GM18502 (cell line): ENCODE data around the gene CPAMD8.
"Not testable (repeated sequence)": the region's sequence is repeated elsewhere in the genome, so short reads cannot be mapped to it uniquely, and the experiment has no call there.

Experiments
- ATAC-seq: cut with Tn5 transposase; IDR thresholded peaks from one replicate; pipeline ENCODE4 v1.9.1; 2021; ENCODE audit warnings: mild to moderate bottlenecking; ENCODE audit not compliant: unreplicated experiment, poor library complexity

Gene CPAMD8

DNA sequence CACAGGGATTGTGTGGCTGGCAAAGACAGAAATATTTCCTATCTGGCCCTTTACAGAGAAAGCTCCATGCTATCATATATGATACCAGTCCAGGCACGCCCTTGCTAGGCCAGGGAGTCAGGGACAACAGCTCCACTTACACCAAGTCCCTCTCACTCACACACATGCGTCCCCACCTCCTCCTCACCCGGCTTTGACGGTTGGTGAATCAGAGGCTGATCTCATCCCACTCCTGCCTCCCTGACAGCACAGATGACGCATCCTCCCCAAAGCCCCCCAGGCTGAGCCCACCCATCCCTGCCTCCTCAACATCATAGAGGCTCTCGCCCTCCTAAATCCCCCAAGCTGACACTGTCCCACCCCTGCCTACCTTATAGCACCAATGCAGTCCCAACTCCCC, 75.1 kb downstream of the CPAMD8 start:
- ATAC-seq, result no peak

DNA sequence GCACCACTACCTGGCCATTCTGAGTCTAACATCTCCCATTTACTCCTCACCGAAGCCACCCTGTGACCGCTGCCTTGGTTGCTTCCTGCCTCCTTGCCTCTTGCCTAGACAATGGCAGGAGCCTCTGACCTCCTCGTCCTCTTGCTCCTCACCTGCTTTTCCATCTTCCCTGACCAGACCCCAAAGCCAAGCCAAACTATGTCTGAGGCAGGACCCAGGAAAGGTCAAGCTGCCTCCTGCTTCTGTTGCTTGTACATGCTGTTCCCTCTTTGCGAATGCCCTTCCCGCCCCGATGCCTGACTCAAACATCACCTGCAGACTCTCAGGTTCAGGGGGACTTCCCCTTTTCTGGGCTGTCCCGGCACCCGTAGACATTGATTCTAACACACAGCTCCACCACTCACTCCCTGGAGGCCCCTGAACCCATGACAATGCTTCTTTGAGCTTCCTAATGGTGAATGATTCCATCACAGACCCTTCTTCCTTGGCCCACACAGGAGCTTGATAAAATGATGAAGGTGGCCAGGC, 77.0 kb downstream of the CPAMD8 start:
- ATAC-seq, result no peak

DNA sequence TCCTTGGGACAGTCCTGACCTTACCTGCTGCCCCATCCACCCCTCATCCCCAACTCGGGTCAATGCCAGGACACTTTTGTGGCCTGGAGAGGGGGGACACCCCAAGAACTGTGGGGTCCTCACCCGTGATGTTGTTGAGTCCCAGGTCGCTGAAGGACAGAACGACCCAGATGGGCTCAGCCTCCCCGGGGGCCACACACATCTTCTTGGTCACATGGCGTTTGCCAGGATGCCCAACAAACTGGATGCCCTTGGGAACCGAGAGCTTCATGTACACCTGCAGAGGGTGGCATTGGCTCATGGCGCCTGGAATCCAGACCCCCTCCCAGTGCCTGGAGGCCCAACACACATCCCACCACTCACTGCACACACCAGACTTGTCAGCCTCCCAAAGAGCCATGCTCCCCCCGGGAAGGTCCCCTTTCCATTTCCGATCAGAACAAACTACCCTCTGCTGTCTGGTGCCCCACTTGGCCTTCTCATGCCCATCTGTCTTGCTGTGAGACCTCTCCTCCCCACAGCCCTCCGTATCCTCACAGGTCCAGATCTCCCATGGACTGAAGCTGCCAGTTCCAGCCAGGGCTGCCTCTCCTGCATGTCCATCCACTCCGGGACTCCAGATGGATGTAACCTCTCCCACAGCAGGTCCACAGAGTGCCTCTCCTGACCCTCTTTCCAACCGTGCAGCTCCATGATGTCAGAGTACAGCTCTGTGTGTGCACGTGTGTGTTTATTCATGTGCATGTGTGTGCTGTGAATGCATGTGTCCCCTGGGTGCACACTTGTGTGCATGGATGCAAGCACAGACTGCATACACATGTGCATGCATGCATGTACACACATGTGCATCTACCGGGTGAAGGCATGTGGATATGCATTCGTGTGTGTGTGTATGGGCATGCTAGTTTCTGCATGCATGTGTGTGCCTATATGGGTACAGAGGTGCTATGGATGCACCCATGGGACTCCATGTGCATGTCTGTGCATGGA, 79.4 kb downstream of the CPAMD8 start:
- ATAC-seq, result no peak

DNA sequence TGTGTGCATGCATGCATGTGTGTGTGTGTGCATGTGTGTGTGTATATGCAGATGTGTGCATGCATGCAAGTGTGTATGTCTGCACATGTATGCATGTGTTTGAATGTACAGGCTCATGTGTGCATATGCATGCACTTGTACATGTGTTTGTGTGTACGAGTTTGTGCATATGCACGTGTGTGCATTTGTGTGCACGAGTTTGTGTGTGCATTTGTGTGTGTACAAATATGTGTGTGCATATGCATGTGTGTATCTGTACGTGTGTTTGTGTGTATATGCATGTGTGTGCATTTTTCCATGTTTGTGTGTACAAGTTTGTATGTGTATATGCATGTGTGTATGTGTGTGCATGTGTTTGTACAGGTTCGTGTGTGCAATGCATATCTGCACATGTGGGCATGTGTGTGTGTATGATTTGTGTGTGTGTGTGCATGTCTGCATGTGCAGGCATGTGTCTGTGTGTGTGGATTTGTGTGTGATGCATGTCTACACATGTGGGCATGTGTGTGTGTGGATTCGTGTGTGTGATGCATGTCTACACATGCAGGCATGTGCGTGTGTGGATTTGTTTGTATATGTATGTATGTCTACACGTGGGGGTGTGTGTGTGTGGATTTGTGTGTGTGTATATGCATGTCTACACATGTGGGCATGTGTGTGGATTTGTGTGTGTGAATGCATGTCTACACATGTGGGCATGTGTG, 80.7 kb downstream of the CPAMD8 start:
- no peak for ATAC-seq

DNA sequence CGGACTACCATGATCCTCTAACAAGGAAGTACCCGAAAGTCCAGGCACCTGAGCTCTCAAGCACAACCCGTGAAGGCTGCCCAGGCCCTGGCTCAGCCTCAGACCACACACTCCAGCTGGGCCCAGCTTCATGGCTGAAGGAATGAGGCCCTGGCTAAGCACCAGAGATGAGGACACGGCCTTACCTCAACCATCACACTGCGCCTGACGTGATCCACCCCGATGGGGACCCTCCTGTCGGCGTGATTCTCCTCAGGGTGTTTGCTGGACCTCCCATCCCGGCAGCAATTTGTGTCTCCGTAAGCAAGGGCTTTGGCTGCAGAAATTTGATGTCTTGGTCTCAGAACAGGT, 81.3 kb downstream of the CPAMD8 start:
- ATAC-seq, result no peak

DNA sequence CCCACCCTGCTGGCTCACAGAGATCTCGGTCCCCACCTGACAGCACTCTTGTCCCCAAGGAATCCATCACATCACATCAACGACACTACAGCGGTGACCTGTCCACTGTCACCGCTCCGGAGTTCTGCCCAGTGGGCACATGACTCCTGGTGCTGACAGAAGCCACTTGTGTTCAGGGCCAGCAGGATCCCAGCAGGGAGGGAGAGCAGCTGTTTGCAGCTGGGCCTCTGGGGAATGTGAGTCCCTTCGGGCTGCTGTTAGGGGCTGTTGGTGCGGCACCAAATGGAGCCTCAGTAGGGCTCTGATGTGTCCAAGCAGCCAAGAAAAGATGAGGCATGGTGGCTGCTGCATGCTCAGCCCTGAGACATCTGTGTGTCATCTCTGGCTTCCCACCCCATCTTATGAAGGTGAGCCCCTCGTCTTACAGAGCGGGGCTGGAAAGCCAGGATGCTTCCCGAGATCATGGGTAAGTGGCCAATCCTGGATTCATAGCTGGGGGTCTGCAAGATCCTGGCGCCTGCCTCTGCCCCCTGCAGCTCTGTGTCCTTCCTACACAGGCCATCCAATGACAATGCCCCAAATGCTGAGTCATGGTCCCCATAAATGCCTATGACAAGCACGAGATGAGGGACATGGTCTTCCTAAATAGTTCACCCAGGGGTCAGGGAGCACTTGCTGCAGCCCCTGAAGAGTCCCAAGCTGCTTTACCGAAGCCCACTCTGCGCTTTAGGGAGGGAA, 81.8 kb downstream of the CPAMD8 start:
- no peak for ATAC-seq

DNA sequence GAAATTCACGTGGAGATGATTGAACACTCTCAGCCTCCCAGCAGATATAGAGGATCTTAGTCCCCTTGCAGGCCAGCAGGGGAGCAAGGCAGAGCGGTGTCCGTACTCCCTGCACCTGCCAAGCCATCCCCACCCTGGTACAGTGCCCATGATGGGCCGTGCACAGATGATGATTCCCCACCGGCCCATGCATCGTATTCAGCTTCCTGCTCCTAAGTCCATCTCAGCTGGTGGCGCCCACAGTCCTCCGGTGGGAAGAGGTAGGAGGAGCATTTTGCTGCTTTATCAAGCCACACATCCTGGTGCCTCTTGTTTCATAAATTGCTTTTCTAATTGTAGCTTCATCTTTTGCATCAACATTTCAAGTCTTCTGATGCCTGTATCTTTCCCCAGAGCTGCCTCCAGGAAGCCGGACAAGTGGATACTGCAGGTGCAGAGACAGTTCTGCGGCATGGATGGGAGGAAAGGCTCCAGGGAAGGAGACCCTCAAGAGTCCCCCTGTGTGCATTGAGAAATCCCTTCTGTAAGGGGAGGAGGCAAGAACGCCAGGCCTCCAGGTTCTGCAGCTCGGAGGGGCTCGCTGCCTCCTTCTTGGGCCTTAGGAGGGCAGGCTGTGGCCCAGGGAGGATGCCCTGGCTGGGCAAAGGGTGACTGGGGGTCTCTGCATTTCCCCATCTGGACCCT, 82.5 kb downstream of the CPAMD8 start:
- no peak for ATAC-seq

DNA sequence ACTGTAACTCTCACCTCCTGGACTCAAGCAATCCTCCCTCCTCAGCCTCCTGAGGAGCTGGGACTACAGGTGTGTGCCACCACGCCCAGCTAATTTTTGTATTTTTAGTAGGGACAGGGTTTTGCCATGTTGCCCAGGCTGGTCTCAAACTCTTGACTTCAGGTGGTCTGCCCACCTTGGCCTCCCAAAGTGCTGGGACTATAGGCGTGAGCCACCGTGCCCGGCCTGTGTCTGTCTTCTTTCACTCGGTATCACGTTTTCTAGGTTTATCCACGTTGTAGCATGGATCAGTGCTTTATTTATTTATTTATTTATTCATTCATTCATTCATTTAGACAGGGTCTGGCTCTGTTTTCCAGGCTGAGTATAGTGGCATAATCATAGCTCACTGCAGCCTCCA, 83.5 kb downstream of the CPAMD8 start:
- not testable (repeated sequence) for ATAC-seq

DNA sequence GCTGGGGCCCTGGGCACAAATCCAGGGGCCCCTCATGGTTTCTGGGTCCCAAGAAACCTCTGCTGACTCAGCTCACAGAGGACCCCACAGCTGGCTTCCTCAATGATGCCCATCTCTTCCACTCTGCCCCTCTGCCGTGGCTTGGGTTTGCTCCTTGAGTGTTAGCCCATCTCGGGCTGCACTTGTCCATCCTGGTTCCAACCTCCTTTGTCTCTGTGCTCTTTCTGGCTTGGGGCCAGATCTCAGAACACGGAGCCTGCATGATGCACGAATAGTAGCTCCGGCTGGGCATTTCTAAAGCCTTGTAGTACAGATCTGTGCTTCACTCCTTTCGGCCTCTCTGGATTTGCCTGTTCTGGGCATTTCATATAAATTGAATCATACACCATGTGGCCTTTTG, 84.0 kb downstream of the CPAMD8 start:
- no peak for ATAC-seq

DNA sequence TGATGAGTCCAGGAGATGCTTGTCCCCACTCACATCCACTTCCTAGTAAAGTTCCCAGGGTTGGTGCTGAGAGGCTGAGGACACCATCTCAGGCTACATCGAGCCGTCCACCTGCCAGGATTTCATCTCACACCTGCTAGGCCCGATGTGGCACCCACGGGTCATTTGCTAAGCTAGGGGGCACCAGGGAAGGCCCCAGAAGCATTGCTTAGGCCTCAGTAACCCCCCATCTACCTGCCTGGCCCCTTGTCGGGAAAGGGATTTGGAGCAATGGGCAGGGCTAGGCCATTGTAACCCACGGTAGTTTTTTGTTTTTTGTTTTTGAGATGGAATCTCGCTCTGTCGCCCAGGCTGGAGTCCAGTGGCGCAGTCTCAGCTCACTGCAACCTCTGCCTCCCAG, 86.0 kb downstream of the CPAMD8 start:
- ATAC-seq, result no peak

DNA sequence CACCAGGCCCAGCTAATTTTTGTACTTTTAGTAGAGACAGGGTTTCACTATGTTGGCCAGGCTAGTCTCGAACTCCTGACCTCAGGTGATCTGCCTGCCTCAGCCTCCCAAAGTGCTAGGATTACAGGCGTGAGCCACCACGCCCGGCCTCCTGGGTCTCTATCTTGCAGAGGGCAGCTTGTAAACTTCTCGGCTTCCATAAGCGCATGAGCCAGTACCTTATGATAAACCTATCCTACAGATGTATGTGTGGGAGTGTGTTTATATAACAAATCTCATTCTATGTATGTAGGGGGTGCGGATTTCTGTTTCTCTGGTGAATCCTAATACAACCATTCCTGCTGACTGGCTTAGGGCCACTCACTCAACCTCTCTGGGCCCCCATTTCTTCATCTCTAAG, 86.5 kb downstream of the CPAMD8 start:
- not testable (repeated sequence) for ATAC-seq

DNA sequence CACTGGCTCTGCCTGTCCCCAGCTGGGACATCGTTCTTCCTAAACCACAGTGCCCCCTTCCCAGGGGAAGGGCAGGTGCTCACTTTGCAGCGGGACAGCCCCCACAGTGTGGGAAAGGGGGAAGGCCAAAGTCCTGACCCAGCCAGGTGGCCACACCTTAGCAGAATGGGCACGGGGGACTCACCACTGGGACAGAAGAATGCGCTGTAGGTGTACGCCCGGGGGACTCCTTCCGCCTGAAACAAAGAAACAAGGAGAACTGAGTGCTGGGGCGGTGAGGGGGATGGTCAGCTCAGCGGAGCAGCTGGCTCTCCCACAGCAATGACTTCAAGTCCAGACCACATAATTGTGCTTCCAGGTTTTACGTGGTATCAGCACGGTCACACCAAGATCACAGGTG, 88.4 kb downstream of the CPAMD8 start:
- ATAC-seq, result no peak

DNA sequence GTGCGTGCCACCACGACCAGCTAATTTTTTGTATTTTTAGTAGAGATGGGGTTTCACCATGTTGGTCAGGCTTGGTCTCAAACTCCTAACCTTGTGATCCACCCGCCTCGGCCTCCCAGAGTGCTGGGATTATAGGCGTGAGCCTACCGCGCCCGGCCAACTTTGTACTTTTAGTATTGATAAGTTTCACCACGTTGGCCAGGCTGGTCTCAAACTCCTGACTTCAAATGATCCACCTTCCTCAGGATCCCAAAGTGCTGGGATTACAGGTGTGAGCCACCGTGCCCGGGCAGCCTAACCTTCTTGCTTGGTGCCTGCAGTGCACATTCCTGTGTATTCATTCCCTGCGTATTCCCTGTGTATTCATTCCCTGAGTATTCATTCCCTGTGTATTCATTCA, 88.8 kb downstream of the CPAMD8 start:
- ATAC-seq, result not testable (repeated sequence)

DNA sequence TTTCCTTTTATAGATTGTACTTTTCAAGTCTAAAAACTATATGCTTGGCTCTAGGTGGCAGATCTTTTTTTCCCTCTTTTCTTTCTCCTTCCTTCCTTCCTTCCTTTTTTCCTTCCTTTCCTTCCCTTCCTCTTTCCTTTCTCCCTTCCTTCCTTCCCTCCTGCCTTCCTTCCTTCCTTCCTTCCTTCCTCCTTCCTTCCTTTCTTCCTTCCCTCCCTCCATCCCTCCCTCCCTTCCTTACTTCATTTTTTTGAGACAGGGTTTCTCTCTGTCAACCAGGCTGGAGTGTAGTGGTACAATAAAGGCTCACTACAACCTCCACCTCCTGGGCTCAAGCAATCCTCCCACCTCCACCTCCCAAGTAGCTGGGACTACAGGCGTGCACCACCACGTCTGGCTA, 89.7 kb downstream of the CPAMD8 start:
- no peak for ATAC-seq

DNA sequence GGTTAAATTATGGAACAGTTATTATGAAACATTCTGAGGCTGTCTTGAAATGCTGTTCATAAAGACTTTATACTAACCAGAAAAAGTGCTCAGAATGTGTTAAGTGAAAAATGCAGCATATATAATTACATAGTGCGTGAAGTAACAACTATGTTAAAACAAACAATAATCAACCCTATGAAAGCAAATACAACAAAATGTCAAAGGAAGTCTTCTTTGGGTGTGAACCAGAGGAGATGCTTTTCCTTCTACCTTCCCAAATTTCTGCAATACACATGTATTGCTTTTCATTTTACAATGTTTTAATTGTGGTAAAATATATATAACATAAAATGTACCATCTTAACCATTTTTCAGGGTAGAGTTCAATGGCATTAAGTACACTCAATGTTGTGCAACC, 92.1 kb downstream of the CPAMD8 start:
- no peak for ATAC-seq

DNA sequence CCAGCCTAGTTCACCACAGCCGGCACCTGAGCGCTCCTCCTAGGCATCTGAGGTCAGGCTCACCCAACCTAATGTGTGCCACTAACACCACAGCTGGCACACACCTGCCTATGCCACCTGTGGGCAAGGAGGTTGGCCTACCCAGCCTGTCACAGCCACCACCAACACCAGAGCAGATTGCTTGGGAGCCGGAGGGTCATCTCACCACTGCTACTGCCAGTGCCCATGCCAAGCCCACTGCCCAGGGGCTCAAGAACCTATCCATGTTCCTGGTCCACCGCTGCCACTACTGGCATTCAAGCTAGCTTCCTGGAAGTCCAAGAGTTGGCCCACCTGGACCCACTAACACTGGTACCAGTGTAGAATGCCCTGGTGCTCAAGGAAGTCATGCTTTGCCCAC, 95.3 kb downstream of the CPAMD8 start:
- no peak for ATAC-seq

DNA sequence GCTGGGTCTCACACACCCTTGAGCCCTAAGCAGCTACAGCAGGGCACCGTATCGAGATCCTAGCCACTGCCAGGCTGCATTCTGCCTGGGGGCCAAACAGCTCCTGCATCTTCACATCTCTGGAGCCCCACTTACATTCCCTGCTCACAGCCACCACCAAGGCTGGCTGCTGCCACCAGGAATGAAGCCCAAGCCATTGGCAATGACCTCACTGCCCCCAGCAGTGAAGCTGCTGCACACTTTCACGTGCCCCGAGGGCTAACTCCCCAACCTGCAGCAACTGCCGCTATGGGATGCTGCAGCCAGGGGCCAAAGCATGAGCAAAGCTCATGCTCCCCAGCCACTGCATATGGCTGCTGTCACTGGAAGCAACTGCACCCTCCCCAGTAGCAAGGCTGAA, 95.9 kb downstream of the CPAMD8 start:
- no peak for ATAC-seq

DNA sequence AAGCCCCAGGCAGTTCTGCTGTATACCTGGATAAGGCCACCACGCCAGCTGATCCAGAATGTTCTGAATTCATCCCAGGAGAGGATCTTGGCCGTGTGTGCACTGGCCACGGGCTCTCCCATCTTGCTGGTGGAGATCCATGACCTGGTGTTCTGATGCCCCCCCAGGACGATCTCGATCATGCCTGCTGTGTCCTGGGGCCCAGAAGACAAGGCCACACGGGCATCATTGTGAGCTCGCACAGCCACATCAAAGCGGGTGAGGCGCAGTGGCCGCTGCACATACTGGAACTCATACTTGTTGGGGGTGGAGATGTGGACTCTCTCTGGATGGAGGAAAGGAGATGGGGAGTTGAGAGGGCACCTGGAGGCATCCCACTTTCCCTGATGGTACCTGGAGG, 97.7 kb downstream of the CPAMD8 start:
- ATAC-seq, result no peak

DNA sequence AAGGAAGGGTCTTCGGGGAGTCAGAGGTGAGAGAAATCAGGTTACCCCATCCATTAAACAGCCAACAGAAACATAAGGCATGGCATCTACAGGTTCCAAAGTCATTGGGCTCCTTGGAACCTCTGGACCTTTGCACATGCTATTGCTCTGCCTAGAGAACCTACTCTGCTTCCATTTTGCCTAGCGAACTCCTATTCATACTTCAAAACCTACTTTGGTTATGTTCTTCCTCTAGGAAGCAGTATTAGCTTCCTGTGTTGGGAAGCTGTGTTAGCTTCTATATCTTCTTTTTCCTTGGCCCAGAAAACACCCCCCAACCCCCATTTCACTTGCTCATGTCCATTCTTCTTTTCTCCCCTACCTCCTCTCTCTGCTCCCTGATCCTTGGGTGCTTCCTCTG, 98.3 kb downstream of the CPAMD8 start:
- ATAC-seq, result no peak

DNA sequence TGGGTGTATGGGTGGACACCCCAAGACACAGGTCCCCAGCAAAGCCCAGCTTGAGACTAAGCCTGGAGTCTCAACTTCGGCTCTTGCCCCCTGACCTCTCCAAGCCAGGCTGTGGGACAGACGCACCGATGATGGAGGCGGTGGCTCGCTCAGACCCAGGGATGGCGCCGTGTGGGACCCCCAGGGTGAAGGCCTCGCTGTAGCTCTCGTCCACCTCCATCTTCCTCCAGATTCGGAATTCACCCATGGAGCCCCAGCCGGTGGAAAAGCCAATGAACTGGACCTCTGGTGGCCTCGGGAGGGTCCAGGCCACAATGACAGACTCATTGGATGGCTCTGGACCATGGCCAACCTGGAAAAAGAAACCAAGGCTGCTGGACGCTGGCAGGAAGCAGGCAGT, 98.7 kb downstream of the CPAMD8 start:
- no peak for ATAC-seq
